ENCODE results near the gene CCL1. TPM values are rescaled to one million over a fixed set of nuclear protein-coding genes. Genes with fewer than 3 reads are reported as not detected.

The CCL1 gene
- total RNA-seq, 1 donor from 2014 or later = not detected

Other genes starting within 250 kb of the CCL1 start
- 75.8 and 137 TPM in 2 replicates for gene CCL2, start 107.9 kb downstream of the CCL1 start, total RNA-seq
- gene CCL7, start 93.0 kb downstream of the CCL1 start, total RNA-seq = not detected in 2 replicates
- not detected in 2 replicates for gene CCL11, start 77.5 kb downstream of the CCL1 start, total RNA-seq
- gene CCL8, start 43.8 kb downstream of the CCL1 start, total RNA-seq = not detected in 2 replicates
- not detected in 2 replicates for gene CCL13, start 6.8 kb downstream of the CCL1 start, total RNA-seq
- not detected in 2 replicates for gene TMEM132E, start 216.3 kb upstream of the CCL1 start, total RNA-seq